GM19239 (cell line): ENCODE measurements around the gene SLC18A2.
A peak's percentile ranks its signal among the peaks of the same experiment; 100 is the strongest.
"Not testable (repeated sequence)": the region's sequence is repeated elsewhere in the genome, so short reads cannot be mapped to it uniquely, and the experiment has no call there.

Source experiments
- DNase-seq: peaks from one replicate; pipeline ENCODE4 v3.0.0; 2011; ENCODE audit warnings: low spot score; ENCODE audit not compliant: insufficient read length
- FAIRE-seq: peaks from 2 replicates; lab custom pipeline; 2011; peaks lifted over from hg19 to GRCh38; lab: Jason Lieb, UNC

Gene SLC18A2

GRCh38 chr10:117261501-117261900, 20.6 kb downstream of the SLC18A2 start:
- FAIRE-seq: no peak

GRCh38 chr10:117262291-117262902, 21.5 kb downstream of the SLC18A2 start:
- FAIRE-seq: no peak
- no peak for DNase-seq

More at GRCh38 chr10:117261501-117261900, 20.6 kb downstream of the SLC18A2 start:
- DNase-seq: no peak

- no peak for DNase-seq
- no peak for FAIRE-seq
Measured at GRCh38 chr10:117262903-117263293, 22.0 kb downstream of the SLC18A2 start.

GRCh38 chr10:117264782-117265181, 23.9 kb downstream of the SLC18A2 start:
- DNase-seq (no peak), FAIRE-seq (no peak)

GRCh38 chr10:117266400-117266799, 25.5 kb downstream of the SLC18A2 start:
- FAIRE-seq: no peak
- DNase-seq: no peak

- FAIRE-seq (no peak), DNase-seq (no peak)
Measured at GRCh38 chr10:117266812-117267211, 25.9 kb downstream of the SLC18A2 start.

- FAIRE-seq (no peak), DNase-seq (no peak)
Measured at GRCh38 chr10:117268258-117268657, 27.3 kb downstream of the SLC18A2 start.

- FAIRE-seq (no peak), DNase-seq (no peak)
Measured at GRCh38 chr10:117268907-117269306, 28.0 kb downstream of the SLC18A2 start.

GRCh38 chr10:117271427-117271826, 30.5 kb downstream of the SLC18A2 start:
- no peak for FAIRE-seq
- DNase-seq: no peak

- DNase-seq: no peak
- FAIRE-seq: no peak
Measured at GRCh38 chr10:117272195-117273076, 31.5 kb downstream of the SLC18A2 start.

GRCh38 chr10:117273980-117274379, 33.1 kb downstream of the SLC18A2 start:
- no peak for FAIRE-seq
- no peak for DNase-seq

GRCh38 chr10:117274509-117274908, 33.6 kb downstream of the SLC18A2 start:
- FAIRE-seq (no peak), DNase-seq (no peak)

GRCh38 chr10:117275121-117275520, 34.2 kb downstream of the SLC18A2 start:
- FAIRE-seq: no peak
- DNase-seq: no peak

GRCh38 chr10:117277675-117278074, 36.8 kb downstream of the SLC18A2 start:
- no peak for FAIRE-seq

GRCh38 chr10:117284716-117285494, 44.0 kb downstream of the SLC18A2 start:
- DNase-seq: no peak
- no peak for FAIRE-seq

More at GRCh38 chr10:117277675-117278074, 36.8 kb downstream of the SLC18A2 start:
- DNase-seq: no peak

GRCh38 chr10:117290872-117291271, 50.0 kb downstream of the SLC18A2 start:
- not testable (repeated sequence) for DNase-seq, FAIRE-seq

- DNase-seq (no peak), FAIRE-seq (no peak)
Measured at GRCh38 chr10:117294039-117294645, 53.2 kb downstream of the SLC18A2 start.

GRCh38 chr10:117294735-117295134, 53.8 kb downstream of the SLC18A2 start:
- DNase-seq (no peak), FAIRE-seq (peak; percentile 56)

- FAIRE-seq: no peak
- DNase-seq: no peak
Measured at GRCh38 chr10:117298219-117298618, 57.3 kb downstream of the SLC18A2 start.

- DNase-seq: no peak
- FAIRE-seq: no peak
Measured at GRCh38 chr10:117299435-117299834, 58.5 kb downstream of the SLC18A2 start.
